Endothelial cell (in vitro differentiated cells): ENCODE data around the gene PCSK5. TPM values are rescaled to one million over a fixed set of nuclear protein-coding genes. Genes with fewer than 3 reads are reported as not detected.

Experiments used
- DNase-seq: peaks from one replicate; pipeline ENCODE4 v3.0.0; 2021; ENCODE audit warnings: low spot score
- H3K27ac Mint-ChIP-seq: one replicate; pipeline ENCODE4 v1.8.0; 2021; ENCODE audit warnings: mixed read lengths, inconsistent platforms; ENCODE audit not compliant: unreplicated experiment
- H3K27me3 Mint-ChIP-seq: one replicate; pipeline ENCODE4 v1.8.0; 2021; ENCODE audit warnings: mild to moderate bottlenecking, moderate library complexity, mixed read lengths, inconsistent platforms; ENCODE audit not compliant: unreplicated experiment
- H3K36me3 Mint-ChIP-seq: one replicate; pipeline ENCODE4 v1.8.0; 2021; ENCODE audit warnings: mild to moderate bottlenecking, low read depth, mixed read lengths, inconsistent platforms; ENCODE audit not compliant: unreplicated experiment
- H3K4me1 Mint-ChIP-seq: one replicate; pipeline ENCODE4 v1.8.0; 2021; ENCODE audit warnings: mild to moderate bottlenecking, mixed read lengths, inconsistent platforms; ENCODE audit not compliant: unreplicated experiment
- H3K4me3 Mint-ChIP-seq: one replicate; pipeline ENCODE4 v1.8.0; 2021; ENCODE audit warnings: mild to moderate bottlenecking, mixed read lengths, inconsistent platforms; ENCODE audit not compliant: unreplicated experiment
- H3K9me3 Mint-ChIP-seq: one replicate; pipeline ENCODE4 v1.8.0; 2021; ENCODE audit warnings: mixed read lengths, inconsistent platforms; ENCODE audit not compliant: unreplicated experiment
- CTCF ChIP-seq: fragments of 200-600 bp; sonication (generic); IDR thresholded peaks from one replicate; pipeline ENCODE4 v1.5.0; 2021; ENCODE audit warnings: antibody characterized with exemption; ENCODE audit not compliant: unreplicated experiment
- total RNA-seq: library from RNA; stranded (reverse); fragmentation: NEBNext Ultra II Directional; extraction: Animal tissue kit (Norgen Biotek cat#: 25700); gene quantifications from one replicate; pipeline ENCODE4 v1.2.1, GENCODE V29; 2021; ENCODE audit not compliant: unreplicated experiment

Gene PCSK5
- total RNA-seq, 1 donor from 2014 or later: 3.1 TPM

DNA sequence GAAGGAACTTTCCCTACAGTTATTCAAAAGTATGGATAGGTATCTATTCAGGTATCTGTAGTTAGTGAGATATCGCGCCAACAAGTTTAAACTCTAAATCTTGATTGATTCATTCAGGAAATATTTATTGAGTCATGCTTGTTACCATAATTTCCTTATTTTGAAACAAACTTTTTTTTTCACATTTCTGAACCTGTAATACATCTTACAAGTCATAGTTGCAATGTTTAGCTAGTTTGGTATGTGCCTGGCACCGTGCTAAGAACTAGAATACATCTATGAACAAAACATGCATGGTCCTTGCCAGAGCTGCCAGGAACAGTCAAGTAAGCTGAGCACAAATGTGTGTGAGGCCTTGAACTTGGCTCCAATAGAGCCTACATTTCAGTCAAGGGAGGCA, 226.4 kb downstream of the PCSK5 start:
- H3K27ac Mint-ChIP-seq: no peak overlapping the region
- H3K27me3 Mint-ChIP-seq: no peaks in the 10 kb centered on the region
- TF ChIP-seq CTCF: no peak
- H3K4me3 Mint-ChIP-seq: no peak overlapping the region
- DNase-seq: no peak
- no peaks in the 10 kb centered on the region for H3K36me3 Mint-ChIP-seq
- H3K9me3 Mint-ChIP-seq: no peaks in the 10 kb centered on the region
- H3K4me1 Mint-ChIP-seq: no peaks in the 10 kb centered on the region

GRCh38 chr9:76127637-76128036, 237.2 kb downstream of the PCSK5 start:
- Mint-ChIP-seq H3K27ac (no peak overlapping the region), H3K9me3 (no peaks in the 10 kb centered on the region), H3K27me3 (no peaks in the 10 kb centered on the region), H3K4me1 (no peaks in the 10 kb centered on the region), H3K36me3 (no peaks in the 10 kb centered on the region), H3K4me3 (no peak overlapping the region)
- no peak for TF ChIP-seq CTCF
- DNase-seq: no peak

- peaks cover 3% of the 10 kb centered on the region for H3K27me3 Mint-ChIP-seq
These were observed 245.4 kb downstream of the PCSK5 start for GRCh38 chr9:76135902-76136301.

GRCh38 chr9:76136986-76137385, 246.5 kb downstream of the PCSK5 start:
- Mint-ChIP-seq H3K4me1 (no peaks in the 10 kb centered on the region), H3K4me3 (no peak overlapping the region), H3K27ac (no peak overlapping the region), H3K36me3 (no peaks in the 10 kb centered on the region), H3K27me3 (peaks cover 3% of the 10 kb centered on the region), H3K9me3 (no peaks in the 10 kb centered on the region)
- no peak for TF ChIP-seq CTCF
- DNase-seq: no peak

More at GRCh38 chr9:76135902-76136301, 245.4 kb downstream of the PCSK5 start:
- DNase-seq: no peak
- no peaks in the 10 kb centered on the region for H3K4me1 Mint-ChIP-seq
- no peak for TF ChIP-seq CTCF
- H3K4me3 Mint-ChIP-seq: no peak overlapping the region
- no peaks in the 10 kb centered on the region for H3K36me3 Mint-ChIP-seq
- no peak overlapping the region for H3K27ac Mint-ChIP-seq
- H3K9me3 Mint-ChIP-seq: no peaks in the 10 kb centered on the region

DNA sequence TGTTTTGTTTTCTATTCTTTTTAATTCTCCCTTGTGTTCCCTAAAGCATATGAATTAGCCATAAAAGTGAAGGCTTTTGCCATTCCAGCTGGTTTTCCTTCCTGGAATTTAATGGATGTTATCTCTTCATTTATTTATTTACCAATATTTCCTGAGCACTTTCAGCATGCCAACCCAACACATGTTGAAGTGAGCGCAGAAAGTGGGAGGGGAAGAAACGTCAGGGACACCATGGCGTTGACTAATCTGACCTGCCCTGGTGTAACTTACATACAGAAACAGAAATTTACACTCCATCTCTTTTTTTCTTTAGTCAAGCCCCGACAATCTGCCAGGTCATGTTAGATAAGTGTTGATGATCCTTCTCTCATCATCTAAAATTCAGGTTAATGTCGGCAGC, 247.5 kb downstream of the PCSK5 start:
- Mint-ChIP-seq H3K27me3 (peaks cover 3% of the 10 kb centered on the region), H3K9me3 (no peaks in the 10 kb centered on the region), H3K36me3 (no peaks in the 10 kb centered on the region), H3K27ac (no peak overlapping the region), H3K4me3 (no peak overlapping the region), H3K4me1 (no peaks in the 10 kb centered on the region)
- DNase-seq: no peak
- TF ChIP-seq CTCF: no peak
